ENCODE results near the gene OSBP2.

Gene OSBP2

GRCh38 chr22:30947816-30948454 is 253.3 kb downstream of the OSBP2 start:
- peak; percentile 5 for FAIRE-seq

- no peak for FAIRE-seq
Observed at GRCh38 chr22:30948930-30949342, 254.3 kb downstream of the OSBP2 start.

- no peak for FAIRE-seq
Observed at GRCh38 chr22:30949934-30950660, 255.4 kb downstream of the OSBP2 start.

- no peak for FAIRE-seq
Observed at GRCh38 chr22:30953206-30953605, 258.5 kb downstream of the OSBP2 start.

- no peak for FAIRE-seq
Observed at GRCh38 chr22:30955153-30955552, 260.5 kb downstream of the OSBP2 start.

Data from colon (tissue), 2 donors.